Endodermal cell (in vitro differentiated cells): ENCODE data around the gene MYO16. TPM values are rescaled to one million over a fixed set of nuclear protein-coding genes. Genes with fewer than 3 reads are reported as not detected.

Source experiments
- DNase-seq: peaks from one replicate; pipeline ENCODE4 v3.0.0-alpha.2; 2017
- H3K27ac ChIP-seq: 2 replicates; pipeline ENCODE4 v1.5.1; 2013; ENCODE audit warnings: mild to moderate bottlenecking, low read depth, low read length, moderate library complexity
- H3K27me3 ChIP-seq: 2 replicates; pipeline ENCODE4 v1.6.1; 2013; ENCODE audit warnings: mild to moderate bottlenecking, low read length, moderate library complexity; ENCODE audit not compliant: insufficient read depth, control insufficient read depth, poor library complexity, severe bottlenecking
- H3K36me3 ChIP-seq: 2 replicates; pipeline ENCODE4 v1.7.0; 2013; ENCODE audit warnings: mild to moderate bottlenecking, low read length, moderate library complexity; ENCODE audit not compliant: control insufficient read depth, insufficient read depth
- H3K4me1 ChIP-seq: one replicate; pipeline ENCODE4 v1.7.0; 2013; ENCODE audit warnings: low read length; ENCODE audit not compliant: control insufficient read depth, insufficient read depth
- H3K4me3 ChIP-seq: 2 replicates; pipeline ENCODE4 v1.5.1; 2013; ENCODE audit warnings: mild to moderate bottlenecking, low read length, moderate library complexity
- H3K9ac ChIP-seq: 2 replicates; pipeline ENCODE4 v1.6.1; 2013; ENCODE audit warnings: mild to moderate bottlenecking, low read length, moderate library complexity; ENCODE audit not compliant: poor library complexity, severe bottlenecking; ENCODE audit errors: extremely low read depth
- H3K9me3 ChIP-seq: 2 replicates; pipeline ENCODE4 v1.6.1; 2013; ENCODE audit warnings: mild to moderate bottlenecking, low read length, moderate library complexity; ENCODE audit not compliant: control insufficient read depth
- H3K27ac Mint-ChIP-seq: 2 replicates; pipeline ENCODE4 v1.8.0; 2020; ENCODE audit warnings: mixed read lengths
- H3K27me3 Mint-ChIP-seq: 2 replicates; pipeline ENCODE4 v1.8.0; 2021; ENCODE audit warnings: mild to moderate bottlenecking, mixed read lengths; ENCODE audit not compliant: insufficient read depth
- H3K36me3 Mint-ChIP-seq: 2 replicates; pipeline ENCODE4 v1.8.0; 2020; ENCODE audit warnings: low read depth, mixed read lengths
- H3K4me1 Mint-ChIP-seq: 2 replicates; pipeline ENCODE4 v1.8.0; 2020; ENCODE audit warnings: mixed read lengths
- H3K4me3 Mint-ChIP-seq: 2 replicates; pipeline ENCODE4 v1.8.0; 2020; ENCODE audit warnings: mild to moderate bottlenecking, moderate library complexity, mixed read lengths
- H3K9me3 Mint-ChIP-seq: 2 replicates; pipeline ENCODE4 v1.8.0; 2020; ENCODE audit warnings: mild to moderate bottlenecking, mixed read lengths
- WGBS, 2 experiments: methylation state at CpG; one replicate each; pipeline versions ENCODE4 v1.1.5 to v1.1.7; 2013; ENCODE audit warnings: missing lambda C conversion rate in 2 of 2, mixed read lengths in 1 of 2; ENCODE audit not compliant: insufficient coverage in 1 of 2, insufficient read length in 1 of 2; 5-methylcytosine and 5-hydroxymethylcytosine counted together
- total RNA-seq, 2 donors: library from RNA; stranded (reverse); fragmentation: NEBNext Ultra II Directional in 1 of 2; extraction: Animal tissue kit (Norgen Biotek cat#: 25700) in 1 of 2; gene quantifications; 2 replicates in 1 of 2; 3 replicates in 1 of 2; pipeline ENCODE4 v1.2.1, GENCODE V29; 2021
- TF ChIP-seq, protein P1 (sequence below): fragments of 200-600 bp; sonication (generic); conservative IDR thresholded peaks from 2 replicates; pipeline ENCODE4 v1.5.0; 2021; ENCODE audit warnings: antibody characterized with exemption, mild to moderate bottlenecking

MYO16 gene
- total RNA-seq, 2 donors from 2014 or later: 0.70 to 1.2 TPM

DNA sequence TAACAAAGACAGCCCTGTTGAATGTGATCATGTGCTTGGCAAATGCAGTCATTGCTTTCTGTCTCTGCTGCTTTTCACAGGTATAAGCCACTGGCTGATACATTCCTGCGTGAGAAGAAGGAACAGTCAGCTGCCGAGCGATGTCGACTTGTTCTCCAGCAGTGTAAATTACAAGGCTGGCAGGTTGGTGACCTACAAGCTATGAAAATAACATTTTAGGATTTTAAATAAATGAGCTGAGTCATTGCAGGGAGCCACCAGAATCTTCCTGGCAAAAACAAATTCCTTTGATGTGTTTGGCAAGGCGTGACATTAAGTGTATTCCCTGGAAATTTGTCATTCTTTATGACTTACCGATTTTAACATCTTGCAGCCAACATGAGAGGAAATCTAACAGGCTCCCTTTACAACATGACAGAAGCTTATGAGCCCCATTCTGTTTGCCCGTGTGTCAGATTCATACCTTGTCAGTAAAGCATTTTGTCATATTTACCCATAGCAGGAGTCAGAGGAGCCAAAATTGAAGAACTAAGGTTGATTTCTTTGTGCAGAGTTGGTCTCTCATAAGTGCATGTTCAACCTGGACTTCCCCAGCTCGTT is 471.4 kb downstream of the MYO16 start:
- Mint-ChIP-seq H3K27ac (no peak overlapping the region), H3K36me3 (no peaks in the 10 kb centered on the region), H3K27me3 (no peaks in the 10 kb centered on the region), H3K9me3 (no peaks in the 10 kb centered on the region), H3K4me3 (no peak overlapping the region), H3K4me1 (no peaks in the 10 kb centered on the region)
- DNase-seq: no peak
- H3K4me1 ChIP-seq: no peaks in the 10 kb centered on the region
- H3K4me3 ChIP-seq: no peak overlapping the region
- no peak overlapping the region for H3K9ac ChIP-seq
- no peaks in the 10 kb centered on the region for H3K27me3 ChIP-seq
- TF ChIP-seq, protein P1, sequence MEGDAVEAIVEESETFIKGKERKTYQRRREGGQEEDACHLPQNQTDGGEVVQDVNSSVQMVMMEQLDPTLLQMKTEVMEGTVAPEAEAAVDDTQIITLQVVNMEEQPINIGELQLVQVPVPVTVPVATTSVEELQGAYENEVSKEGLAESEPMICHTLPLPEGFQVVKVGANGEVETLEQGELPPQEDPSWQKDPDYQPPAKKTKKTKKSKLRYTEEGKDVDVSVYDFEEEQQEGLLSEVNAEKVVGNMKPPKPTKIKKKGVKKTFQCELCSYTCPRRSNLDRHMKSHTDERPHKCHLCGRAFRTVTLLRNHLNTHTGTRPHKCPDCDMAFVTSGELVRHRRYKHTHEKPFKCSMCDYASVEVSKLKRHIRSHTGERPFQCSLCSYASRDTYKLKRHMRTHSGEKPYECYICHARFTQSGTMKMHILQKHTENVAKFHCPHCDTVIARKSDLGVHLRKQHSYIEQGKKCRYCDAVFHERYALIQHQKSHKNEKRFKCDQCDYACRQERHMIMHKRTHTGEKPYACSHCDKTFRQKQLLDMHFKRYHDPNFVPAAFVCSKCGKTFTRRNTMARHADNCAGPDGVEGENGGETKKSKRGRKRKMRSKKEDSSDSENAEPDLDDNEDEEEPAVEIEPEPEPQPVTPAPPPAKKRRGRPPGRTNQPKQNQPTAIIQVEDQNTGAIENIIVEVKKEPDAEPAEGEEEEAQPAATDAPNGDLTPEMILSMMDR: no peak
- no peaks in the 10 kb centered on the region for H3K9me3 ChIP-seq
- 90 to 94% methylated on average over 8 of the region's 8 CpGs for WGBS, 2 experiments
- H3K27ac ChIP-seq: no peak overlapping the region
- H3K36me3 ChIP-seq: no peaks in the 10 kb centered on the region

DNA sequence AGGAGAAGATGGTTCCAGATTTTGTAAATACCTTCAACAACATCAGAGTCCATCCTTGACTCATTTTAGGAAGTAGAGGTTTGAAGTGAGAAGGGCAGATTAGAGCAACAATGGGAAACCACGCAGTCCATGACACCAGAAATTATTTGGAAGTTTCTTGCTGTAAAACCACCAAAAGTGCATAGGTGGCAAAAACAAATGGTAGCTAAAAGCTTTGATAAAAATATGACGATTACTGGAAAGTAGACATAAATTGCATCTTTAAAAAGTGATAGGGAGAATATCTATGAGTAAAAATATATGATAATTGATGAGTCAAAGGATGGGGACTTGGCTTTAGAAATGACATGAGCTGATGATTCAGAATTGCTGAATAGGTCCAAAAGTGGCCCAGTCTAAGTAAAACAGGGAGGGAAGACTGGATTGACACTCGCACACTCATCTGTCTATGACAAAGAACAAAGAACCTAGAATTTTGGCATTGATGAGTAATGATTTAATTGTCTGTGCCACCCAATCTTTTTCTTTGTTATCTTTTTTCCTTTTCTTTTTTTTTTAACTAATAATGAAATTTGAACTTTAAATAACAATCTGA is 472.2 kb downstream of the MYO16 start:
- no peak overlapping the region for H3K4me3 Mint-ChIP-seq
- no peak overlapping the region for H3K9ac ChIP-seq
- H3K9me3 Mint-ChIP-seq: no peaks in the 10 kb centered on the region
- no peaks in the 10 kb centered on the region for H3K27me3 ChIP-seq
- no peaks in the 10 kb centered on the region for H3K27me3 Mint-ChIP-seq
- 89 to 93% methylated on average over 2 to 3 of the region's 3 CpGs for whole genome bisulfite sequencing, 2 experiments
- H3K36me3 ChIP-seq: no peaks in the 10 kb centered on the region
- no peaks in the 10 kb centered on the region for H3K4me1 ChIP-seq
- TF ChIP-seq, protein P1: no peak
- no peaks in the 10 kb centered on the region for H3K4me1 Mint-ChIP-seq
- no peak overlapping the region for H3K4me3 ChIP-seq
- no peak overlapping the region for H3K27ac Mint-ChIP-seq
- H3K27ac ChIP-seq: no peak overlapping the region
- H3K9me3 ChIP-seq: no peaks in the 10 kb centered on the region
- H3K36me3 Mint-ChIP-seq: no peaks in the 10 kb centered on the region
- DNase-seq: no peak

DNA sequence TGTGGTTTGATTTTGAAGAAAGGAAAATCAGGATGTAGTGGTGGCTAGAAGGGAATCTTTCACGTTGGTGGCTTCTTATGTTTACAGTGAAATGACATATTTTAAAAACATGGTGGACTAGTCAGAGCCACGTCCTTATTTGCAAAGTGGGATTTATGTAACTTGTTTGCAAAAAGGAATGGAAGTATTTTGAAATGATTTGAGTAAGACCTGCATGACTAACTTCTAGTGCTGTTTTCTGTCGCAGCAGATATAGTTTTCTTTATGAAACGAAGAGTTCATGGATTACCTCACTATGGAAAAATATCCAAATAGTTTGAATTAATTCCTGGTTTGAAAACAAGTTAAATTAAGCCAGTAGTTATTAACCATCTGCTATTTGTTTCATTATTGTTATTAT is 476.5 kb downstream of the MYO16 start:
- no peaks in the 10 kb centered on the region for H3K4me1 Mint-ChIP-seq
- TF ChIP-seq, protein P1: no peak
- no peaks in the 10 kb centered on the region for H3K9me3 Mint-ChIP-seq
- Histone ChIP-seq H3K27me3 (no peaks in the 10 kb centered on the region), H3K27ac (no peak overlapping the region), H3K9me3 (no peaks in the 10 kb centered on the region), H3K4me1 (no peaks in the 10 kb centered on the region), H3K36me3 (no peaks in the 10 kb centered on the region), H3K9ac (no peak overlapping the region), H3K4me3 (no peak overlapping the region)
- 69 to 83% methylated on average over 2 to 4 of the region's 4 CpGs for WGBS, 2 experiments
- H3K27ac Mint-ChIP-seq: no peak overlapping the region
- no peaks in the 10 kb centered on the region for H3K27me3 Mint-ChIP-seq
- DNase-seq: no peak
- H3K36me3 Mint-ChIP-seq: no peaks in the 10 kb centered on the region
- no peak overlapping the region for H3K4me3 Mint-ChIP-seq
